ENCODE data around the gene RCSD1.

- TF ChIP-seq POLR2A (IDR thresholded peaks at IDR 0.05; ENCODE audit: extremely low read depth, insufficient read length), result no peak
- no peak for TF ChIP-seq CTCF (IDR thresholded peaks at IDR 0.05; ENCODE audit: low read depth, low read length)
Measured at GRCh38 chr1:167749741-167750140, 119.7 kb downstream of the RCSD1 start.

Measured in NB4 (cell line).